Upper lobe of left lung (tissue), 4 donors: ENCODE results near the gene GRIPAP1.

ENCODE experiments used
- POLR2A ChIP-seq, 4 donors: fragments of 450-650 bp; IDR thresholded peaks; one replicate each; pipeline ENCODE4 v1.5.1; 2016 to 2017; ENCODE audit warnings: antibody characterized with exemption in 4 of 4, mild to moderate bottlenecking in 2 of 4
- POLR2AphosphoS5 ChIP-seq, 2 donors: sonication (generic); formaldehyde crosslinking; IDR thresholded peaks; one replicate each; pipeline ENCODE4 v1.5.1; 2017; ENCODE audit warnings: antibody characterized with exemption in 2 of 2
- TF ChIP-seq, protein P1 (sequence below), 6 experiments: fragments of 450-650 bp in 4 of 6; fragments of 200-600 bp in 2 of 6; sonication (generic) in 2 of 6; IDR thresholded peaks; one replicate each; pipeline ENCODE4 v1.5.1; 2016 to 2019; ENCODE audit warnings: antibody characterized with exemption in 6 of 6

- TF ChIP-seq, protein P1, sequence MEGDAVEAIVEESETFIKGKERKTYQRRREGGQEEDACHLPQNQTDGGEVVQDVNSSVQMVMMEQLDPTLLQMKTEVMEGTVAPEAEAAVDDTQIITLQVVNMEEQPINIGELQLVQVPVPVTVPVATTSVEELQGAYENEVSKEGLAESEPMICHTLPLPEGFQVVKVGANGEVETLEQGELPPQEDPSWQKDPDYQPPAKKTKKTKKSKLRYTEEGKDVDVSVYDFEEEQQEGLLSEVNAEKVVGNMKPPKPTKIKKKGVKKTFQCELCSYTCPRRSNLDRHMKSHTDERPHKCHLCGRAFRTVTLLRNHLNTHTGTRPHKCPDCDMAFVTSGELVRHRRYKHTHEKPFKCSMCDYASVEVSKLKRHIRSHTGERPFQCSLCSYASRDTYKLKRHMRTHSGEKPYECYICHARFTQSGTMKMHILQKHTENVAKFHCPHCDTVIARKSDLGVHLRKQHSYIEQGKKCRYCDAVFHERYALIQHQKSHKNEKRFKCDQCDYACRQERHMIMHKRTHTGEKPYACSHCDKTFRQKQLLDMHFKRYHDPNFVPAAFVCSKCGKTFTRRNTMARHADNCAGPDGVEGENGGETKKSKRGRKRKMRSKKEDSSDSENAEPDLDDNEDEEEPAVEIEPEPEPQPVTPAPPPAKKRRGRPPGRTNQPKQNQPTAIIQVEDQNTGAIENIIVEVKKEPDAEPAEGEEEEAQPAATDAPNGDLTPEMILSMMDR (IDR thresholded peaks at IDR 0.05) = no peak
- no peak for TF ChIP-seq POLR2AphosphoS5 (IDR thresholded peaks at IDR 0.05)
- TF ChIP-seq POLR2A (IDR thresholded peaks at IDR 0.05) = no peak
Measured at GRCh38 chrX:48923771-48924170, 78.3 kb downstream of the GRIPAP1 start.
